ENCODE results near the gene DEK. TPM values are rescaled to one million over a fixed set of nuclear protein-coding genes. Genes with fewer than 3 reads are reported as not detected.

DEK gene, protein sequence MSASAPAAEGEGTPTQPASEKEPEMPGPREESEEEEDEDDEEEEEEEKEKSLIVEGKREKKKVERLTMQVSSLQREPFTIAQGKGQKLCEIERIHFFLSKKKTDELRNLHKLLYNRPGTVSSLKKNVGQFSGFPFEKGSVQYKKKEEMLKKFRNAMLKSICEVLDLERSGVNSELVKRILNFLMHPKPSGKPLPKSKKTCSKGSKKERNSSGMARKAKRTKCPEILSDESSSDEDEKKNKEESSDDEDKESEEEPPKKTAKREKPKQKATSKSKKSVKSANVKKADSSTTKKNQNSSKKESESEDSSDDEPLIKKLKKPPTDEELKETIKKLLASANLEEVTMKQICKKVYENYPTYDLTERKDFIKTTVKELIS
- 88.7 TPM for total RNA-seq

DNA sequence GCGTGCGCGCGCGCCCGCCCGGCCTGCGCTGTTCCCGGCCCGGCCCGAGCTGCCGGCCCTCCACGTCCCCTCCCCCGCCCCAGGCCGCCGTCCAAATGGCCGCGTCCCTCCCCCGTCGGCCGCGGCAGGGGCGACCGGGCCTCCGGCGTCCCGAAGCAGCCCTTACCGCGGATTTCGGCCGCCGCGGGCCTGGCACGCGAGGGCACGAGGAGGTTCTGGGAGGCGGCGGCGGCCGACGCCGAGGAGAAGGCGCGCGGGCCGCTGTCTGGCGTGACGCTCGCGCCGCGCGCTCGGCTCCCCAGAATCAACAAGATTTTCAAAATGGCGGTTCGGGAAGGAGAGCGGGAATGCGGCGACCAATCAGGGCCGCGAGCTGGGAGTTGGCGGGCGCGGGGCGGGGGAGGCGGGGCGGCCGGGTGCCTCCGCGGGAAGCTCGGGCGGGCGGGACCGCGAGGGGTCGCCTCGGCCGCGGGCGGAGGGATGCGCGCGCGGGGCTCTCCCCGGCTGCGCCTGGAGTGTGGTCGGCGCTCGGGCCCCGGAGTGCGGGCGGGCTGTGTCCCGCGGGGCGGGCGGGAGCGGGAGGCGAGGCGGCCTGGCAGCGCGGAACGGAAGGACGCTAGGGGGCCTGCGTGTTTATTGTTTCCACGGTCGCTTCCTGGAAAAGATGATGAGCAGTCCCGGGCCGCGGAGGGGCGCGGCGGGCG lies at the start of gene DEK:
TSS of gene DEK (minus strand) at position 312 of the 704 bp plus-strand sequence. CDS start 543 bp downstream, outside the sequence.

Small RNA genes lying within 50 kb of the gene (small RNA-seq; reads per million reads assigned to genes)
- gene AL138825.1 (ENCODE audit: low replicate concordance), result not detected
- not detected for gene RF00019 (ENCODE audit: low replicate concordance)
- not detected for gene RNU6-263P (ENCODE audit: low replicate concordance)

Other genes starting within 250 kb of the DEK start
- gene NHLRC1, start 141.9 kb downstream of the DEK start, total RNA-seq, result 3.2 TPM
- 11.4 TPM for gene TPMT, start 109.5 kb downstream of the DEK start, total RNA-seq
- gene KDM1B, start 109.1 kb downstream of the DEK start, total RNA-seq, result 19.0 TPM
- 41.0 TPM for gene RNF144B, start 122.8 kb upstream of the DEK start, total RNA-seq